Activated CD8-positive, alpha-beta memory T cell treated with anti-CD3 and anti-CD28 coated beads for 48 hours (primary cell): Measurements from ENCODE around the gene DCX.
"Not testable (repeated sequence)": the region's sequence is repeated elsewhere in the genome, so short reads cannot be mapped to it uniquely, and the experiment has no call there.

ENCODE experiments used
- DNase-seq, 3 experiments: peaks; one replicate each; pipeline ENCODE4 v3.0.0-alpha.2; 2020; ENCODE audit warnings: low read depth in 2 of 3, low spot score in 2 of 3

The DCX gene

GRCh38 chrX:111375747-111376146 is 36.2 kb downstream of the DCX start:
- DNase-seq: no peak

- no peak for DNase-seq
These were observed 39.9 kb downstream of the DCX start for GRCh38 chrX:111372086-111372485.

- no peak for DNase-seq
These were observed 46.1 kb downstream of the DCX start for GRCh38 chrX:111365770-111366325.

GRCh38 chrX:111363741-111364140 is 48.3 kb downstream of the DCX start:
- DNase-seq: no peak

GRCh38 chrX:111361751-111362150 is 50.2 kb downstream of the DCX start:
- no peak for DNase-seq

GRCh38 chrX:111360839-111361238 is 51.2 kb downstream of the DCX start:
- no peak for DNase-seq

- DNase-seq: no peak
These were observed 56.4 kb downstream of the DCX start for GRCh38 chrX:111355523-111356115.

- DNase-seq: no peak
These were observed 57.5 kb downstream of the DCX start for GRCh38 chrX:111354496-111354895.

GRCh38 chrX:111353793-111354192 is 58.2 kb downstream of the DCX start:
- DNase-seq: no peak

GRCh38 chrX:111352424-111352823 is 59.6 kb downstream of the DCX start:
- DNase-seq: no peak

GRCh38 chrX:111349934-111350333 is 62.1 kb downstream of the DCX start:
- no peak for DNase-seq

GRCh38 chrX:111349101-111349500 is 62.9 kb downstream of the DCX start:
- no peak for DNase-seq

GRCh38 chrX:111348429-111348828 is 63.6 kb downstream of the DCX start:
- no peak for DNase-seq

GRCh38 chrX:111346150-111346549 is 65.8 kb downstream of the DCX start:
- DNase-seq: not testable (repeated sequence)

GRCh38 chrX:111340054-111340453 is 71.9 kb downstream of the DCX start:
- DNase-seq: no peak

GRCh38 chrX:111339212-111339611 is 72.8 kb downstream of the DCX start:
- no peak for DNase-seq

GRCh38 chrX:111338095-111338698 is 73.8 kb downstream of the DCX start:
- DNase-seq: no peak

GRCh38 chrX:111337067-111337637 is 74.8 kb downstream of the DCX start:
- no peak for DNase-seq

- no peak for DNase-seq
These were observed 75.9 kb downstream of the DCX start for GRCh38 chrX:111336141-111336540.

- DNase-seq: no peak
These were observed 82.6 kb downstream of the DCX start for GRCh38 chrX:111329370-111329769.

- no peak for DNase-seq
These were observed 83.1 kb downstream of the DCX start for GRCh38 chrX:111328858-111329257.

- no peak for DNase-seq
These were observed 89.6 kb downstream of the DCX start for GRCh38 chrX:111322231-111322855.
